Measurements from ENCODE around the gene FAM90A1. TPM values are rescaled to one million over a fixed set of nuclear protein-coding genes. Genes with fewer than 3 reads are reported as not detected.
"Not testable (repeated sequence)": the region's sequence is repeated elsewhere in the genome, so short reads cannot be mapped to it uniquely, and the experiment has no call there.

The FAM90A1 gene
- total and polyA plus RNA-seq, 11 donors: 0.03 to 0.20 (median 0.16) TPM; not detected in 4

DNA sequence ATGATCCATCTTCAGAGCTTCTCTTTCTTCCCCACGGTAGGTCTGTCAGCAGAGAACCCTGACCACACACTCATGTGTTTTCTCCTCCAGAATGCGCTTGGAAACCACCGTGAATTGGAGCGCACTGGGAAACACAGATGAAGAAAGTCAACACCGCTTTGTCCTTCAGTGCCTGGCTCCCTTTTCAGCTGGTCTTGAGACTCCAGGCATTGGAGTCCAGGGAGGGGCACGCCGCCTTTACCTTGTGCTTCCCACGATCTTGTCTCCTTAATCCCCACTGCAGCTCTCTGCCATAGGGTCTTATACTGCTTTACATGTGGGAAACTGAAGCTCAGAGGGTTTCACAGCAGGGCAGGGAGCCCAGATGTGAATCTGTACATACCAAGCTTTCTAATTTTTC is 1.1 kb downstream of the FAM90A1 start:
- no peak for DNase-seq
- TF ChIP-seq POLR2A (IDR thresholded peaks at IDR 0.05): no peak
- TF ChIP-seq, protein P1, sequence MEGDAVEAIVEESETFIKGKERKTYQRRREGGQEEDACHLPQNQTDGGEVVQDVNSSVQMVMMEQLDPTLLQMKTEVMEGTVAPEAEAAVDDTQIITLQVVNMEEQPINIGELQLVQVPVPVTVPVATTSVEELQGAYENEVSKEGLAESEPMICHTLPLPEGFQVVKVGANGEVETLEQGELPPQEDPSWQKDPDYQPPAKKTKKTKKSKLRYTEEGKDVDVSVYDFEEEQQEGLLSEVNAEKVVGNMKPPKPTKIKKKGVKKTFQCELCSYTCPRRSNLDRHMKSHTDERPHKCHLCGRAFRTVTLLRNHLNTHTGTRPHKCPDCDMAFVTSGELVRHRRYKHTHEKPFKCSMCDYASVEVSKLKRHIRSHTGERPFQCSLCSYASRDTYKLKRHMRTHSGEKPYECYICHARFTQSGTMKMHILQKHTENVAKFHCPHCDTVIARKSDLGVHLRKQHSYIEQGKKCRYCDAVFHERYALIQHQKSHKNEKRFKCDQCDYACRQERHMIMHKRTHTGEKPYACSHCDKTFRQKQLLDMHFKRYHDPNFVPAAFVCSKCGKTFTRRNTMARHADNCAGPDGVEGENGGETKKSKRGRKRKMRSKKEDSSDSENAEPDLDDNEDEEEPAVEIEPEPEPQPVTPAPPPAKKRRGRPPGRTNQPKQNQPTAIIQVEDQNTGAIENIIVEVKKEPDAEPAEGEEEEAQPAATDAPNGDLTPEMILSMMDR (IDR thresholded peaks at IDR 0.05): no peak
- Histone ChIP-seq H3K27me3 (peaks cover 0 to 14% (median 0%) of the 10 kb centered on the region in 9 donors), H3K9me3 (no peaks in the 10 kb centered on the region), H3K4me3 (no peak overlapping the region), H3K27ac (no peak overlapping the region), H3K4me1 (peaks cover 0 to 12% (median 0%) of the 10 kb centered on the region in 12 donors), H3K36me3 (no peaks in the 10 kb centered on the region)
- no peak for ATAC-seq
- 91 to 94% (median 92%) methylated on average over 8 of the region's 8 CpGs for WGBS, 4 donors
- intact Hi-C loops (cut with DNase I): no loop called here

DNA sequence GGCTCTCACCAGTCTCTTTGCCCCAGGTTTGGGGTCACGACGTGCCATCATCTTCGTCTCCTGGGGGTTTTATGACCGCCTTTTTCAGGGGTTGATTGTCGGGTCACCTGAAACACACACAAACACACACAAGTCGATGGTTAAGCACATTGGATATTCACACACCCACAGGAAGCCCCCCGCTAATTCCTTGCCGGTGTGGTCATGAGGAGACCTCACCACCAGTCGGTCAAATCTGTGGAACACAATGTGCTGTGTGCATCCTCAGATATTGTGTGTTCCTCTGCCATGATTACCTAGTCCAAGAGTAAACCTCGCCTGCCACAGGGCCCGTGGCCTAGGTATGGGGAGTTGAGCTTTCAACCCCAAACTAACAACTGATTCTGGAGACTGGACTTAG is 2.6 kb downstream of the FAM90A1 start:
- H3K36me3 ChIP-seq; ATAC-seq; H3K4me3 ChIP-seq; DNase-seq; intact Hi-C loops (cut with DNase I); H3K9me3 ChIP-seq; H3K27ac ChIP-seq: not testable (repeated sequence)
- WGBS, 4 donors: 91 to 97% (median 93%) methylated on average over 9 to 11 of the region's 11 CpGs
- H3K27me3 ChIP-seq: peaks cover 0 to 14% (median 0%) of the 10 kb centered on the region in 9 donors
- peaks cover 0 to 12% (median 0%) of the 10 kb centered on the region in 12 donors for H3K4me1 ChIP-seq

DNA sequence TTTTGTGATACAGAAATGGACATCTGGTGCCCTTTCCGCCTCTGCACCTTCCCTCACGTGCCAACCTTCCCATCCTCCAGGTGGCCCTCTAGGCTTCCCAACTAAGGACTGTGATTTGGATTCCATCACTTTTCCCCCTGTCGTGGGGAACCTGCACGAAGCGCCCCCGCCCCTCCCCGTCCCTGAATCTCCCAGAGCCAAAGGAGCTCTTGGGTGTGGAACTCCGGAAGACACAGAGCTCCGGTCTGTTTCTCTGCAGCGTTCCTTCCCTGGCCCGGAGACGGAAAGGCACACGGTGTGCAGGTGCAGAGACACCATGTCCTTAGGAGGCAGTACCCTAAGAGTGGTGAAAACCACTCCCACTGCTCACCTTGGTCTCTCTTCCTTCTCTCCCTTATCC is 3.8 kb downstream of the FAM90A1 start:
- Histone ChIP-seq H3K4me1 (peaks cover 0 to 12% (median 0%) of the 10 kb centered on the region in 12 donors), H3K27me3 (peaks cover 0 to 14% (median 0%) of the 10 kb centered on the region in 9 donors)
- WGBS, 4 donors: 80 to 86% (median 85%) methylated on average over 13 of the region's 13 CpGs
- ATAC-seq; H3K36me3 ChIP-seq; intact Hi-C loops (cut with DNase I); H3K27ac ChIP-seq; H3K4me3 ChIP-seq; H3K9me3 ChIP-seq; DNase-seq: not testable (repeated sequence)

DNA sequence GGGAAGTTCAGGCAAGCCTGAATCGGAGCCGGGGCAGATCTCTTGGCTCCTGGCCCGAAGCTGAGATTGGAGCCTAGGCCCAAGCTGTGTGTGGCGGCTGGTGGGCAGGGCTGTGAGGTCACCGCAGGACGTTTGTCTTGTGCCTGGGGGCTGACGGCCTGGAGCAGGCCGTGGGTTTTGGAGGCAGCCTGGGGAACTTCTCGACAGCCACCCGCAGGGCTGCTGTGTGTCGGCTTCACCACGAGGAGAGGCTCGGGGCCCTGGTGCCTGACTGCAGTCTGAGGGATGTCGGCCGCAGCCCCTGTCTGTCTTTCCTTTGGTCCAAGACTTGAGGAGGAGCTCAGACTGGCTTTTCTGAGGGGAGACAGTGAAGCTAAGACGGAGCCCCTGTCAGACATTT is 5.1 kb downstream of the FAM90A1 start:
- intact Hi-C loops (cut with DNase I); H3K27ac ChIP-seq; H3K27me3 ChIP-seq; H3K4me3 ChIP-seq; DNase-seq; ATAC-seq; H3K9me3 ChIP-seq; H3K36me3 ChIP-seq; H3K4me1 ChIP-seq: not testable (repeated sequence)
- 87 to 94% (median 88%) methylated on average over 3 to 16 of the region's 16 CpGs for WGBS, 4 donors

DNA sequence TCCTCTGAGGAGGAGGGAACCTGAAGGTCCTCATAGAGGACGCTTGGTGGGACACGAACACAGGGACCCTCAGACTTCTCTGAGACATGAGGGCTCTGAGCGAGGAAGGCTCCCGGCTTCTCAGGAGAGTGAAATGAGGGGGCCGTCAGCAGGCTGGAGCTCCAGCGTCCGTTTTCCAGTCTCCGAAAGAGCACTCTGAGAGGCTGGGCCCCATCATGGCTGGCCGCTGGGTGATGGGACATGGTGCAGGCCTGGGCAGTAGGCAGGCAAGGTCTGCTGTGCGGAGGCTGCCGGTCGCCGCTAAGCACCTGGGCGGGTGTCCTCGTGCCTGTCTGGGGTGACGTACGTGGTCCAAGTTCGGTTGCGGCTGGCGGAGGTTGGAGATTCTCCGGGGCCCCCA is 5.6 kb downstream of the FAM90A1 start:
- H3K4me3 ChIP-seq; H3K36me3 ChIP-seq; H3K4me1 ChIP-seq; ATAC-seq; H3K9me3 ChIP-seq; DNase-seq; intact Hi-C loops (cut with DNase I); H3K27me3 ChIP-seq: not testable (repeated sequence)
- peak overlapping the region in 2 of 12 donors; percentile 57 to 64 for H3K27ac ChIP-seq
- 88 to 94% (median 91%) methylated on average over 14 to 21 of the region's 21 CpGs for WGBS, 4 donors

DNA sequence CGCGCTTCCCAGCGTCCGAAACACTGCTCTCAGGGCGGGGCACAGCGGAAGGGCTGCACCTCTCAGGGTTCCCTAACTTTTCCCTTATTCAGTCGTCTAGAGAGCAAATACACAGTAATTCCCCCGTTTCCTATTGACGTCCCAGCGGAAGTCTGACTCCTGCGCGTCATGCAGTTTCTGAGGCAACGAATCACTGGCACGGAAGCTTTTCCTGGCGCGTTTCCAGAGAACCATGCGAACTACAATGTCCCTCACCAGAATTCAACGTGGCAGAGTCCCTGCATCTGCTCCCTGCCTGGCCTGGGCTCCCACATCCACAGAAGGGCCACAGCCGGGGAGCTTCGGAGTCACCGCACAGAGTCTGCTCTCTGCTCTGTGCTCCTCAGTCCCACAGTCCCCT is 6.0 kb downstream of the FAM90A1 start:
- 73 to 85% (median 77%) methylated on average over 21 of the region's 21 CpGs for WGBS, 4 donors
- H3K4me1 ChIP-seq; H3K9me3 ChIP-seq; H3K36me3 ChIP-seq; intact Hi-C loops (cut with DNase I); H3K27me3 ChIP-seq; ATAC-seq: not testable (repeated sequence)
- peak overlapping the region in 1 of 12 donors; percentile 22 for H3K4me3 ChIP-seq
- H3K27ac ChIP-seq: peak overlapping the region in 2 of 12 donors; percentile 57 to 64
- DNase-seq: peak in 4 of 5 donors; percentile 43 to 81 (median 55)

DNA sequence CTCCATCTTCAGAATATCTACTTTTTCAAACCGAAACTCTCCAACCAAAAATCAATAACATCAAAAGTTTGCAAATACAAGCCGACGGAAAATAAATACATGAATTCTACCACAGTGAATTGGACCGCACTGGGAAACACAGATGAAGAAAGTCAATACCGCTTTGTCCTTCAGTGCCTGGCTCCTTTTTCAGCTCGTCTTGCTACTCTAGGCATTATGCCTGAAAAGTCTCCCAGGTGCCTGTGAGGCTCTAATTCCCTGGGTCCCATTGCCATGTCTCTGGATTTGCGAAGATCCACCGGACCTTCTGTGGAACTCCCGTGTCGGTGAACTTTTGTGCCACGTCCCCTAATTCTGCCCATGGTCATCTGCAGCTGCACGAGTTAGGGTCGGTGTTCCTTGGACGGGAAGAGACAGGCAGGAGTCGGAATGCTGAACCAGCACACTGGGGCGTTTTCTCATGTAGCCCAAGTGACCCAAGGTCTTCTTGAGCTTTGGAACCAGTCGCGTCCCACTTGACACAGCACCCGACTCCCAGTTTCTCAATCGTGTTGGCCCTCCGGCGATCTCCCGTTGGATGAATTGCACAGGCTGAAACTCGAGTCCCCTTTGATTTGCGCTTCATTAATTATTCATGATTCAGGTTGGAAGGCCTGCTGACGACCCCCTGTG is 8.6 kb downstream of the FAM90A1 start:
- H3K27ac ChIP-seq; H3K4me1 ChIP-seq; H3K9me3 ChIP-seq; H3K4me3 ChIP-seq; DNase-seq; ATAC-seq; intact Hi-C loops (cut with DNase I); H3K27me3 ChIP-seq; H3K36me3 ChIP-seq: not testable (repeated sequence)
- WGBS, 4 donors: 79 to 90% (median 82%) methylated on average over 26 of the region's 26 CpGs

DNA sequence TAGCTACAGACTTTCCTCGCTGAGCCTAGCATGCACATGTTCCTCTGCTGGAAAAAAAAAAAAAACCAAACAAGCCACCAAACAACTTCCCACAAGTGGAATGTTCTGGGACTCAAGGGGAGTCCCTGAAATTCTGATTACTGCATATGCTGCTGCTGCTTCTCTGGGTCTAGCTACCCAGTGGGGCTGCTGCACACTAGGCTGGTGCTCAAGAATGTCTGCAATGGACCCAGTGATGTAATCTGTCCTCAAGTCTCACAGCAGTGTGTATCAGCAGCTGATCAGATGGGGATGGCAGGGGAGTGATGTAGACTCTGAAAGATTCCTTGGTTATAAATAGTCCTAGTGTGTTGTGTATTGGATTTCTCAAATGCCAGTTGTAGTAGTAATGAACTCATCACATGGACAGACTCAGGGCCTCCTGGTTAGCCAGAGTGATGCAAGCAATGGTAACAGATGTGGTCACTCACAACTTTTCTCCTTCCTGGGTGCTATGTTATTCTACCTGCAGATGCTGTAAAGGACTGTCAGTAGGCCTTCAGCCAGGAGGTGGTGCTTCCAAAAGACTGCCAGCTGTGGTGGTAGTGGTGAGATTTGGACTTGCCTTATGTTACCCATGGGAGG is 29.6 kb downstream of the FAM90A1 start:
- H3K9me3 ChIP-seq; H3K4me3 ChIP-seq; ATAC-seq; H3K4me1 ChIP-seq; DNase-seq; H3K27me3 ChIP-seq; intact Hi-C loops (cut with DNase I); H3K27ac ChIP-seq: not testable (repeated sequence)
- peaks cover 0 to 16% (median 0%) of the 10 kb centered on the region in 9 donors for H3K36me3 ChIP-seq
- WGBS, 4 donors: 89 to 100% (median 100%) methylated on average over 1 of the region's 1 CpG

DNA sequence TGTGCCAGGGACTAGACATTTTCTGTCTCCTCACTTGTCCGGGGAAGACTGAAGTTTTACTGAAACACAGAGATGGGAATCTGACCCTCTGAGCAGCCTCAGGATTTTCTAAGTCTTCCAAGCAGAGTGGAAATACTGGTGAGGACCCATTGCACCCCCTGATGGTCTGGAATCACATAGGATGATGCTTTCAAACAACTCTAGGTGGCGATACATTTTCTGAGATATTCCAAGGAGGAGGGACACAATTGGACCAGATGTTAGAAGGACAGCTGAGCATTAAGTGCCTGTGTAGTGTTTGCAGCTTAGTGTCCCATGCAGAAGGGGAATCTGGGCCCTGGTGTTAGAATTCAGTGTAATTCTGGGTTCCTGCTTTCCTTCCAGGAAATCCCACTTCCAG is 39.3 kb downstream of the FAM90A1 start:
- DNase-seq, H3K9me3 ChIP-seq, ATAC-seq, H3K4me1 ChIP-seq, H3K36me3 ChIP-seq, H3K27ac ChIP-seq, H3K27me3 ChIP-seq, H3K4me3 ChIP-seq: not testable (repeated sequence)
- 74 to 100% (median 83%) methylated on average over 1 to 2 of the region's 2 CpGs for WGBS, 4 donors
- intact Hi-C loops (cut with DNase I): loop anchor here in 2 of 10 donors (10.0 kb wide), 2 partner anchors 47 to 73 kb away; no protein-coding TSS in a partner anchor

DNA sequence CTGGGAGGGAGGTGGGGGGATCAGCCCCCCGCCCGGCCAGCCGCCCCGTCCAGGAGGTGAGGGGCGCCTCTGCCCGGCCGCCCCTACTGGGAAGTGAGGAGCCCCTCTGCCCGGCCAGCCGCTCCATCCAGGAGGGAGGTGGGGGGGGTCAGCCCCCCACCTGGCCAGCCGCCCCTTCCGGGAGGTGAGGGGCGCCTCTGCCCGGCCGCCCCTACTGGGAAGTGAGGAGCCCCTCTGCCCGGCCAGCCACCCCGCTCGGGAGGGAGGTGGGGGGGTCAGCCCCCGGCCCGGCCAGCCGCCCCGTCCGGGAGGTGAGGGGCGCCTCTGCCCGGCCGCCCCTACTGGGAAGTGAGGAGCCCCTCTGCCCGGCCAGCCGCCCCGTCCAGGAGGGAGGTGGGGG is 43.2 kb downstream of the FAM90A1 start:
- not testable (repeated sequence) for H3K4me1 ChIP-seq, ATAC-seq, DNase-seq, H3K4me3 ChIP-seq, H3K27me3 ChIP-seq, H3K27ac ChIP-seq, H3K36me3 ChIP-seq, H3K9me3 ChIP-seq
- intact Hi-C loops (cut with DNase I): loop anchor here in 2 of 10 donors (5.0 to 10.0 kb wide), 3 partner anchors 51 to 77 kb away; no protein-coding TSS in a partner anchor
- 93 to 95% methylated on average over 12 to 26 of the region's 28 CpGs; no CpG with 5 or more reads in 2 of the 4 donors for WGBS, 4 donors

All from heart left ventricle (tissue), 16 donors.